Ishikawa (cell line): ENCODE data around the gene AMN.

Source experiments
- EGR1 ChIP-seq: IDR thresholded peaks from 2 replicates; pipeline ENCODE4 v1.6.1; 2012
- MAX ChIP-seq: IDR thresholded peaks from 2 replicates; pipeline ENCODE4 v1.6.1; 2012
- NFIC ChIP-seq: IDR thresholded peaks from 2 replicates; pipeline ENCODE4 v1.6.1; 2012
- RAD21 ChIP-seq: IDR thresholded peaks from 2 replicates; pipeline ENCODE4 v1.6.1; 2012; ENCODE audit warnings: low read depth
- TCF12 ChIP-seq: IDR thresholded peaks from 2 replicates; pipeline ENCODE4 v1.6.1; 2012; ENCODE audit warnings: low read depth
- ZBTB7A ChIP-seq: IDR thresholded peaks from 2 replicates; pipeline ENCODE4 v1.6.1; 2012; ENCODE audit warnings: low read depth

GRCh38 chr14:102911991-102912761, 10.3 kb upstream of the AMN start:
- TF ChIP-seq EGR1 (no peak), RAD21 (no peak), NFIC (no peak), TCF12 (no peak), MAX (no peak), ZBTB7A (no peak)
